SK-N-SH (cell line): ENCODE measurements around the gene PMP22. TPM values are rescaled to one million over a fixed set of nuclear protein-coding genes. Genes with fewer than 3 reads are reported as not detected.

Experiments used
- CTCF ChIA-PET: fragments of 300-600, 350-600 bp; formaldehyde crosslinking; extraction: SDS; loops from one replicate; lab custom pipeline; 2021; lab: Yijun Ruan, JAX
- POLR2A ChIA-PET: fragments of 350-600 bp; sonication (Branson Sonifier 250); formaldehyde crosslinking; extraction: SDS; loops from one replicate; lab custom pipeline; 2020; ENCODE audit warnings: antibody characterized with exemption, inconsistent platforms; lab: Yijun Ruan, JAX
- DNase-seq: peaks from one replicate; pipeline ENCODE4 v3.0.0; 2012
- H2AFZ ChIP-seq: fragments of 200-600 bp; sonication (generic); 2 replicates; pipeline ENCODE4 v1.8.1; 2016; ENCODE audit warnings: antibody characterized with exemption, mild to moderate bottlenecking, low read depth
- H3F3A ChIP-seq: fragments of 200-600 bp; sonication (generic); replicated peaks from 2 replicates; pipeline ENCODE3; 2016; ENCODE audit warnings: antibody characterized with exemption, mild to moderate bottlenecking; ENCODE audit not compliant: insufficient read depth
- H3K27ac ChIP-seq, 2 experiments: fragments of 200-500 bp in 1 of 2; fragments of 200-600 bp in 1 of 2; sonication (Bioruptor generic) in 1 of 2; sonication (generic), shearing (Covaris generic) in 1 of 2; 2 replicates each; pipeline versions ENCODE4 v1.5.1 to v1.6.1; 2014 to 2016; ENCODE audit warnings: low read depth in 2 of 2, inconsistent platforms in 1 of 2, low read length in 1 of 2, mild to moderate bottlenecking in 1 of 2, mixed read lengths in 1 of 2
- H3K27me3 ChIP-seq: fragments of 200-600 bp; sonication (generic), shearing (Covaris generic); 2 replicates; pipeline ENCODE4 v1.6.1; 2016; ENCODE audit warnings: mixed run types; ENCODE audit not compliant: insufficient read depth
- H3K36me3 ChIP-seq, 2 experiments: fragments of 200-500 bp in 1 of 2; fragments of 200-600 bp in 1 of 2; sonication (Bioruptor generic) in 1 of 2; sonication (generic) in 1 of 2; replicated peaks in 1 of 2; 2 replicates each; pipeline versions ENCODE3 to v1.5.1; 2014 to 2016; ENCODE audit warnings: low read length in 1 of 2, mild to moderate bottlenecking in 1 of 2; ENCODE audit not compliant: insufficient read depth in 2 of 2, control insufficient read depth in 1 of 2
- H3K4me1 ChIP-seq, 2 experiments: fragments of 200-500 bp in 1 of 2; fragments of 200-600 bp in 1 of 2; sonication (Bioruptor generic) in 1 of 2; sonication (generic), shearing (Covaris generic) in 1 of 2; 2 replicates each; pipeline versions ENCODE4 v1.5.1 to v1.6.1; 2014 to 2016; ENCODE audit warnings: low read depth in 1 of 2, low read length in 1 of 2, mixed run types in 1 of 2; ENCODE audit not compliant: insufficient read depth in 2 of 2, control insufficient read depth in 1 of 2
- H3K4me2 ChIP-seq: fragments of 200-600 bp; sonication (generic), shearing (Covaris generic); 2 replicates; pipeline ENCODE4 v1.6.1; 2017; ENCODE audit warnings: mixed run types
- H3K4me3 ChIP-seq, 2 experiments: fragments of 200-500 bp in 1 of 2; fragments of 200-600 bp in 1 of 2; sonication (Bioruptor generic) in 1 of 2; sonication (generic), shearing (Covaris generic) in 1 of 2; 2 replicates each; pipeline versions ENCODE4 v1.5.1 to v1.8.1; 2014 to 2016; ENCODE audit warnings: low read depth in 2 of 2, inconsistent platforms in 1 of 2, low read length in 1 of 2, mild to moderate bottlenecking in 1 of 2, mixed read lengths in 1 of 2, moderate library complexity in 1 of 2
- H3K79me2 ChIP-seq: fragments of 200-600 bp; sonication (generic); 2 replicates; pipeline ENCODE4 v1.8.1; 2017; ENCODE audit warnings: mild to moderate bottlenecking; ENCODE audit not compliant: insufficient read depth
- H3K9ac ChIP-seq: fragments of 200-600 bp; sonication (generic); 2 replicates; pipeline ENCODE4 v1.6.1; 2017; ENCODE audit warnings: mixed run types
- H3K9me2 ChIP-seq: fragments of 200-600 bp; sonication (generic); 2 replicates; pipeline ENCODE4 v1.6.1; 2017; ENCODE audit warnings: mixed run types
- H3K9me3 ChIP-seq: fragments of 200-600 bp; sonication (generic); 2 replicates; pipeline ENCODE4 v1.6.1; 2017; ENCODE audit warnings: mixed run types, mild to moderate bottlenecking, moderate library complexity
- H4K20me1 ChIP-seq: fragments of 200-600 bp; sonication (generic); 2 replicates; pipeline ENCODE4 v1.6.1; 2017; ENCODE audit warnings: mild to moderate bottlenecking, mixed run types; ENCODE audit not compliant: insufficient read depth
- EP300 ChIP-seq, 2 experiments: IDR thresholded peaks; 2 replicates each; pipeline versions ENCODE4 v1.4.0 to v1.6.1; 2012; ENCODE audit warnings: borderline replicate concordance in 1 of 2, low read depth in 1 of 2, low read length in 1 of 2
- FOSL2 ChIP-seq: IDR thresholded peaks from 2 replicates; pipeline ENCODE4 v1.4.0; 2012; ENCODE audit warnings: low read depth, mild to moderate bottlenecking, moderate library complexity, borderline replicate concordance
- JUND ChIP-seq: IDR thresholded peaks from 2 replicates; pipeline ENCODE4 v1.4.0; 2012
- MEF2A ChIP-seq: IDR thresholded peaks from 2 replicates; pipeline ENCODE4 v1.4.0; 2012; ENCODE audit warnings: low read depth, borderline replicate concordance
- MXI1 ChIP-seq: IDR thresholded peaks from 2 replicates; pipeline ENCODE4 v1.6.1; 2012; ENCODE audit warnings: mild to moderate bottlenecking, low read depth, low read length, improper control_type of control experiment
- NFIC ChIP-seq: IDR thresholded peaks from 2 replicates; pipeline ENCODE4 v1.4.0; 2012; ENCODE audit warnings: borderline replicate concordance
- RAD21 ChIP-seq: IDR thresholded peaks from 2 replicates; pipeline ENCODE4 v1.6.1; 2012; ENCODE audit warnings: mild to moderate bottlenecking, low read length
- RCOR1 ChIP-seq: fragments of 150-350 bp; IDR thresholded peaks from 2 replicates; pipeline ENCODE4 v1.6.1; 2017; ENCODE audit warnings: antibody characterized with exemption, low read length
- RXRA ChIP-seq: IDR thresholded peaks from 2 replicates; pipeline ENCODE4 v1.4.0; 2012; ENCODE audit warnings: low read depth, mild to moderate bottlenecking, borderline replicate concordance
- SMC3 ChIP-seq: IDR thresholded peaks from 2 replicates; pipeline ENCODE4 v1.6.1; 2012; ENCODE audit warnings: low read depth, low read length, improper control_type of control experiment
- TAF1 ChIP-seq: IDR thresholded peaks from 2 replicates; pipeline ENCODE4 v1.6.1; 2012; ENCODE audit warnings: low read depth, mild to moderate bottlenecking, low read length, moderate library complexity, borderline replicate concordance
- TCF12 ChIP-seq: IDR thresholded peaks from 2 replicates; pipeline ENCODE4 v1.4.0; 2012
- TEAD4 ChIP-seq: IDR thresholded peaks from 2 replicates; pipeline ENCODE4 v1.4.0; 2012; ENCODE audit warnings: mild to moderate bottlenecking, borderline replicate concordance; ENCODE audit not compliant: insufficient read depth
- YY1 ChIP-seq: IDR thresholded peaks from 2 replicates; pipeline ENCODE4 v1.4.0; 2012; ENCODE audit warnings: low read depth, mild to moderate bottlenecking
- WGBS: methylation state at CpG from one replicate; pipeline ENCODE4 v1.1.6; 2017; ENCODE audit warnings: low lambda C conversion rate; 5-methylcytosine and 5-hydroxymethylcytosine counted together
- polyA plus RNA-seq, 3 experiments: library from polyadenylated mRNA; depleted of rRNA; stranded (reverse); fragments of >200 nt; gene quantifications; 2 replicates each; pipeline ENCODE4 v1.2.3, GENCODE V29; 2012
- TF ChIP-seq, protein P1 (sequence below): fragments of 150-350 bp; IDR thresholded peaks from 2 replicates; pipeline ENCODE4 v1.6.1; 2016; ENCODE audit warnings: mild to moderate bottlenecking, low read depth, low read length
- TF ChIP-seq, protein P2 (sequence below): IDR thresholded peaks from 2 replicates; pipeline ENCODE4 v1.4.0; 2012; ENCODE audit warnings: low read depth, borderline replicate concordance
- TF ChIP-seq, protein P3 (sequence below): fragments of 200-600 bp; sonication (generic); IDR thresholded peaks from 2 replicates; pipeline ENCODE4 v1.6.1; 2017; ENCODE audit warnings: antibody characterized with exemption, mild to moderate bottlenecking, moderate library complexity
- TF ChIP-seq, protein P4 (sequence below): IDR thresholded peaks from 2 replicates; pipeline ENCODE4 v1.4.0; 2012; ENCODE audit warnings: low read depth, borderline replicate concordance
- TF ChIP-seq, protein P5 (sequence below): fragments of 150-350 bp; IDR thresholded peaks from 2 replicates; pipeline ENCODE4 v1.6.1; 2017; ENCODE audit warnings: antibody characterized with exemption, low read length, low read depth, borderline replicate concordance

Gene PMP22
- 63.0 and 82.5 TPM in 2 replicates for polyA plus RNA-seq (2012; rRNA removed)
- polyA plus RNA-seq (2012; cell fraction: cytosol; rRNA removed): 67.3 and 70.0 TPM in 2 replicates
- 45.2 and 46.8 TPM in 2 replicates for polyA plus RNA-seq (2012; cell fraction: nucleus; rRNA removed)

DNA sequence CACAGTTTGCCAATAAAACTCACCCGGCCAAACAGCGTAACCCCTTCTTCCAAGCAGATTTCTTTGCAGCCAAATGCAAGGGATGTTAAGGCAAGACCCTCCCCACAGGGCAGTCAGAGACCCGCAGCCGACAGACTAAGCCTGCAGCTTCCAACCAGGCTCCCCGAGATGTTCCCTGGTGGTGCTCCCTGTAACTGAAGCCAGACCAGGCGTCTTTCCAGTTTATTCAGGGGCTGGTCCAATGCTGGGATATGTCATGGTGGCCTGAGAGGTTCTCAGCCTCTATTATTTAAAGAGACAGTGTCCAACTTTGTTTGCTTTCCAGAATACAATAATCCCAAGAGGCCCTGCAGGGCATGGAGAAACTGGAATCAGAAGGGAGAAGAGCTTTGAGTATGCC, at the start of gene PMP22:
Gene PMP22, minus strand, starts transcription at position 196 of the 400 bp plus-strand sequence. CDS start 4,599 bp downstream, outside the sequence.
- no peaks in the 10 kb centered on the region for H3K79me2 ChIP-seq
- no peak within 1 kb of the TSS for H3K4me2 ChIP-seq
- POLR2A ChIA-PET: no interaction called here
- H4K20me1 ChIP-seq: no peaks in the 10 kb centered on the region
- no peaks in the 10 kb centered on the region for H3K9me2 ChIP-seq
- H3K4me1 ChIP-seq: peaks cover 0 to 26% of the 10 kb centered on the region in 2 experiments; a peak in 2 of 4 replicates
- H3K4me3 ChIP-seq: no peak within 1 kb of the TSS
- no peaks in the 10 kb centered on the region for H3K9me3 ChIP-seq
- TF ChIP-seq TAF1 (no peak), SMC3 (no peak), TCF12 (no peak), RCOR1 (no peak), NFIC (no peak), FOSL2 (no peak), EP300 (IDR thresholded peaks at IDR 0.05; ENCODE audit: borderline replicate concordance in 1 of 2, low read depth in 1 of 2, low read length in 1 of 2) (no peak), TEAD4 (no peak), RXRA (no peak), YY1 (no peak), JUND (no peak), RAD21 (no peak), MXI1 (no peak), MEF2A (no peak)
- TF ChIP-seq, protein P1, sequence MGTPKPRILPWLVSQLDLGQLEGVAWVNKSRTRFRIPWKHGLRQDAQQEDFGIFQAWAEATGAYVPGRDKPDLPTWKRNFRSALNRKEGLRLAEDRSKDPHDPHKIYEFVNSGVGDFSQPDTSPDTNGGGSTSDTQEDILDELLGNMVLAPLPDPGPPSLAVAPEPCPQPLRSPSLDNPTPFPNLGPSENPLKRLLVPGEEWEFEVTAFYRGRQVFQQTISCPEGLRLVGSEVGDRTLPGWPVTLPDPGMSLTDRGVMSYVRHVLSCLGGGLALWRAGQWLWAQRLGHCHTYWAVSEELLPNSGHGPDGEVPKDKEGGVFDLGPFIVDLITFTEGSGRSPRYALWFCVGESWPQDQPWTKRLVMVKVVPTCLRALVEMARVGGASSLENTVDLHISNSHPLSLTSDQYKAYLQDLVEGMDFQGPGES: no peak
- TF ChIP-seq, protein P2, sequence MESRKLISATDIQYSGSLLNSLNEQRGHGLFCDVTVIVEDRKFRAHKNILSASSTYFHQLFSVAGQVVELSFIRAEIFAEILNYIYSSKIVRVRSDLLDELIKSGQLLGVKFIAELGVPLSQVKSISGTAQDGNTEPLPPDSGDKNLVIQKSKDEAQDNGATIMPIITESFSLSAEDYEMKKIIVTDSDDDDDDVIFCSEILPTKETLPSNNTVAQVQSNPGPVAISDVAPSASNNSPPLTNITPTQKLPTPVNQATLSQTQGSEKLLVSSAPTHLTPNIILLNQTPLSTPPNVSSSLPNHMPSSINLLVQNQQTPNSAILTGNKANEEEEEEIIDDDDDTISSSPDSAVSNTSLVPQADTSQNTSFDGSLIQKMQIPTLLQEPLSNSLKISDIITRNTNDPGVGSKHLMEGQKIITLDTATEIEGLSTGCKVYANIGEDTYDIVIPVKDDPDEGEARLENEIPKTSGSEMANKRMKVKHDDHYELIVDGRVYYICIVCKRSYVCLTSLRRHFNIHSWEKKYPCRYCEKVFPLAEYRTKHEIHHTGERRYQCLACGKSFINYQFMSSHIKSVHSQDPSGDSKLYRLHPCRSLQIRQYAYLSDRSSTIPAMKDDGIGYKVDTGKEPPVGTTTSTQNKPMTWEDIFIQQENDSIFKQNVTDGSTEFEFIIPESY: no peak
- TF ChIP-seq, protein P3, sequence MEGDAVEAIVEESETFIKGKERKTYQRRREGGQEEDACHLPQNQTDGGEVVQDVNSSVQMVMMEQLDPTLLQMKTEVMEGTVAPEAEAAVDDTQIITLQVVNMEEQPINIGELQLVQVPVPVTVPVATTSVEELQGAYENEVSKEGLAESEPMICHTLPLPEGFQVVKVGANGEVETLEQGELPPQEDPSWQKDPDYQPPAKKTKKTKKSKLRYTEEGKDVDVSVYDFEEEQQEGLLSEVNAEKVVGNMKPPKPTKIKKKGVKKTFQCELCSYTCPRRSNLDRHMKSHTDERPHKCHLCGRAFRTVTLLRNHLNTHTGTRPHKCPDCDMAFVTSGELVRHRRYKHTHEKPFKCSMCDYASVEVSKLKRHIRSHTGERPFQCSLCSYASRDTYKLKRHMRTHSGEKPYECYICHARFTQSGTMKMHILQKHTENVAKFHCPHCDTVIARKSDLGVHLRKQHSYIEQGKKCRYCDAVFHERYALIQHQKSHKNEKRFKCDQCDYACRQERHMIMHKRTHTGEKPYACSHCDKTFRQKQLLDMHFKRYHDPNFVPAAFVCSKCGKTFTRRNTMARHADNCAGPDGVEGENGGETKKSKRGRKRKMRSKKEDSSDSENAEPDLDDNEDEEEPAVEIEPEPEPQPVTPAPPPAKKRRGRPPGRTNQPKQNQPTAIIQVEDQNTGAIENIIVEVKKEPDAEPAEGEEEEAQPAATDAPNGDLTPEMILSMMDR: no peak
- TF ChIP-seq, protein P4, sequence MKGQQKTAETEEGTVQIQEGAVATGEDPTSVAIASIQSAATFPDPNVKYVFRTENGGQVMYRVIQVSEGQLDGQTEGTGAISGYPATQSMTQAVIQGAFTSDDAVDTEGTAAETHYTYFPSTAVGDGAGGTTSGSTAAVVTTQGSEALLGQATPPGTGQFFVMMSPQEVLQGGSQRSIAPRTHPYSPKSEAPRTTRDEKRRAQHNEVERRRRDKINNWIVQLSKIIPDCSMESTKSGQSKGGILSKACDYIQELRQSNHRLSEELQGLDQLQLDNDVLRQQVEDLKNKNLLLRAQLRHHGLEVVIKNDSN: no peak
- TF ChIP-seq, protein P5, sequence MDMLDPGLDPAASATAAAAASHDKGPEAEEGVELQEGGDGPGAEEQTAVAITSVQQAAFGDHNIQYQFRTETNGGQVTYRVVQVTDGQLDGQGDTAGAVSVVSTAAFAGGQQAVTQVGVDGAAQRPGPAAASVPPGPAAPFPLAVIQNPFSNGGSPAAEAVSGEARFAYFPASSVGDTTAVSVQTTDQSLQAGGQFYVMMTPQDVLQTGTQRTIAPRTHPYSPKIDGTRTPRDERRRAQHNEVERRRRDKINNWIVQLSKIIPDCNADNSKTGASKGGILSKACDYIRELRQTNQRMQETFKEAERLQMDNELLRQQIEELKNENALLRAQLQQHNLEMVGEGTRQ: no peak
- H3K27ac ChIP-seq: no peak within 1 kb of the TSS
- CTCF ChIA-PET: interaction anchor here (1.3 to 13.3 kb wide), 3 partner anchors 15 to 237 kb away, joined by 3 to 359 read pairs (median 3); no protein-coding TSS in a partner anchor
- no peak within 1 kb of the TSS for H3K9ac ChIP-seq
- 93% methylated on average over 2 of the region's 6 CpGs for WGBS
- H3F3A ChIP-seq: peaks cover 2% of the 10 kb centered on the region
- H2AFZ ChIP-seq: no peak within 1 kb of the TSS
- no peak for DNase-seq
- no peaks in the 10 kb centered on the region; the same call in 1 of the 2 replicates for H3K27me3 ChIP-seq
- H3K36me3 ChIP-seq: no peaks in the 10 kb centered on the region
